ENCODE data around the gene RNF130.

GRCh38 chr5:180053061-180053602 lies 18.4 kb downstream of the RNF130 start:
- no peak for TF ChIP-seq CTCF (conservative IDR thresholded peaks at IDR 0.05 in 1 of 2, IDR thresholded peaks at IDR 0.05 in 1 of 2; ENCODE audit: low read depth in 1 of 2, low read length in 2 of 2)
- no peak for TF ChIP-seq EZH2 (IDR thresholded peaks at IDR 0.05; ENCODE audit: low read length, missing control alignments)

All from fibroblast of lung (primary cell).